Mesothelial cell of epicardium (in vitro differentiated cells): Measurements from ENCODE around the gene CEP131. TPM values are rescaled to one million over a fixed set of nuclear protein-coding genes. Genes with fewer than 3 reads are reported as not detected.
"Not testable (repeated sequence)": the region's sequence is repeated elsewhere in the genome, so short reads cannot be mapped to it uniquely, and the experiment has no call there.

Experiments
- DNase-seq, 2 experiments: peaks; one replicate each; pipeline ENCODE4 v3.0.0; 2021; ENCODE audit warnings: low spot score in 2 of 2; ENCODE audit not compliant: unreplicated experiment in 2 of 2
- H3K27ac Mint-ChIP-seq: 2 replicates; pipeline ENCODE4 v1.8.0; 2021; ENCODE audit warnings: mixed read lengths
- H3K27me3 Mint-ChIP-seq: 2 replicates; pipeline ENCODE4 v1.8.0; 2021; ENCODE audit warnings: low read depth, mixed read lengths
- H3K36me3 Mint-ChIP-seq: 2 replicates; pipeline ENCODE4 v1.8.0; 2021; ENCODE audit warnings: mixed read lengths
- H3K4me1 Mint-ChIP-seq: 2 replicates; pipeline ENCODE4 v1.8.0; 2021; ENCODE audit warnings: mixed read lengths
- H3K4me3 Mint-ChIP-seq: 2 replicates; pipeline ENCODE4 v1.8.0; 2021; ENCODE audit warnings: mild to moderate bottlenecking, moderate library complexity, mixed read lengths
- H3K9me3 Mint-ChIP-seq: 2 replicates; pipeline ENCODE4 v1.8.0; 2021; ENCODE audit warnings: mixed read lengths
- CTCF ChIP-seq: fragments of 200-600 bp; sonication (generic); IDR thresholded peaks from one replicate; pipeline ENCODE4 v1.5.0; 2021; ENCODE audit warnings: antibody characterized with exemption; ENCODE audit not compliant: unreplicated experiment
- total RNA-seq: library from RNA; stranded (reverse); gene quantifications from 3 replicates; pipeline ENCODE4 v1.2.1, GENCODE V29; 2021

The CEP131 gene
- total RNA-seq, 1 donor from 2014 or later, result 27.3 TPM

GRCh38 chr17:81150377-81151077 is 72.2 kb downstream of the CEP131 start:
- Mint-ChIP-seq H3K27ac (no peak overlapping the region), H3K27me3 (peaks cover 17% of the 10 kb centered on the region), H3K4me3 (no peak overlapping the region), H3K36me3 (no peaks in the 10 kb centered on the region), H3K9me3 (peaks cover 3% of the 10 kb centered on the region), H3K4me1 (no peaks in the 10 kb centered on the region)
- no peak for DNase-seq
- TF ChIP-seq CTCF, result no peak

GRCh38 chr17:81148986-81149533 is 73.7 kb downstream of the CEP131 start:
- Mint-ChIP-seq H3K27ac (no peak overlapping the region), H3K4me1 (no peaks in the 10 kb centered on the region), H3K4me3 (no peak overlapping the region), H3K27me3 (peaks cover 13% of the 10 kb centered on the region), H3K9me3 (peaks cover 3% of the 10 kb centered on the region), H3K36me3 (no peaks in the 10 kb centered on the region)
- TF ChIP-seq CTCF, result no peak
- DNase-seq, result no peak

GRCh38 chr17:81148571-81148970 is 74.2 kb downstream of the CEP131 start:
- H3K4me3 Mint-ChIP-seq, result no peak overlapping the region

GRCh38 chr17:81147701-81148100 is 75.1 kb downstream of the CEP131 start:
- H3K9me3 Mint-ChIP-seq, result peaks cover 3% of the 10 kb centered on the region
- no peak overlapping the region for H3K4me3 Mint-ChIP-seq
- TF ChIP-seq CTCF, result no peak
- peaks cover 2% of the 10 kb centered on the region for H3K4me1 Mint-ChIP-seq
- no peak overlapping the region for H3K27ac Mint-ChIP-seq
- DNase-seq, result no peak
- no peaks in the 10 kb centered on the region for H3K36me3 Mint-ChIP-seq
- H3K27me3 Mint-ChIP-seq, result peaks cover 10% of the 10 kb centered on the region

More at GRCh38 chr17:81148571-81148970, 74.2 kb downstream of the CEP131 start:
- no peaks in the 10 kb centered on the region for H3K4me1 Mint-ChIP-seq
- no peak overlapping the region for H3K27ac Mint-ChIP-seq
- TF ChIP-seq CTCF, result no peak
- H3K36me3 Mint-ChIP-seq, result no peaks in the 10 kb centered on the region
- peaks cover 3% of the 10 kb centered on the region for H3K9me3 Mint-ChIP-seq
- peaks cover 13% of the 10 kb centered on the region for H3K27me3 Mint-ChIP-seq
- DNase-seq, result no peak

- H3K9me3 Mint-ChIP-seq, H3K4me3 Mint-ChIP-seq, H3K27me3 Mint-ChIP-seq, H3K27ac Mint-ChIP-seq, H3K36me3 Mint-ChIP-seq, DNase-seq, H3K4me1 Mint-ChIP-seq: not testable (repeated sequence)
Measured at GRCh38 chr17:81146208-81146607, 76.6 kb downstream of the CEP131 start.

GRCh38 chr17:81144423-81144781 is 78.4 kb downstream of the CEP131 start:
- Mint-ChIP-seq H3K4me3 (no peak overlapping the region), H3K9me3 (peaks cover 3% of the 10 kb centered on the region), H3K36me3 (no peaks in the 10 kb centered on the region), H3K27me3 (peaks cover 2% of the 10 kb centered on the region), H3K27ac (no peak overlapping the region), H3K4me1 (peaks cover 3% of the 10 kb centered on the region)
- TF ChIP-seq CTCF, result no peak
- no peak for DNase-seq
